Measurements from ENCODE around the gene RNF39.
"Not testable (repeated sequence)": the region's sequence is repeated elsewhere in the genome, so short reads cannot be mapped to it uniquely, and the experiment has no call there.

RNF39 gene

GRCh38 chr6:30025186-30025585, 50.4 kb downstream of the RNF39 start:
- Histone ChIP-seq H3K4me3 (ENCODE audit: low read depth in 1 of 2, low read length in 2 of 2) (no peak overlapping the region), H3K4me1 (ENCODE audit: insufficient read depth, low read length) (no peaks in the 10 kb centered on the region), H3K36me3 (ENCODE audit: insufficient read depth, low read length) (peaks cover under 1% of the 10 kb centered on the region), H3K27me3 (ENCODE audit: control insufficient read depth in 1 of 2, insufficient read depth in 2 of 2, low read length in 2 of 2) (no peaks in the 10 kb centered on the region), H3K9ac (ENCODE audit: low read length) (no peak overlapping the region), H3K27ac (ENCODE audit: low read depth, low read length) (no peak overlapping the region), H3K9me3 (ENCODE audit: low read length) (no peaks in the 10 kb centered on the region)

- H3K4me1 ChIP-seq (ENCODE audit: insufficient read depth, low read length); H3K27ac ChIP-seq (ENCODE audit: low read depth, low read length); H3K27me3 ChIP-seq (ENCODE audit: control insufficient read depth in 1 of 2, insufficient read depth in 2 of 2, low read length in 2 of 2); H3K9me3 ChIP-seq (ENCODE audit: low read length); H3K36me3 ChIP-seq (ENCODE audit: insufficient read depth, low read length); H3K9ac ChIP-seq (ENCODE audit: low read length); H3K4me3 ChIP-seq (ENCODE audit: low read depth in 1 of 2, low read length in 2 of 2): not testable (repeated sequence)
Observed at GRCh38 chr6:30022712-30023111, 52.9 kb downstream of the RNF39 start.

- H3K27me3 ChIP-seq (ENCODE audit: control insufficient read depth in 1 of 2, insufficient read depth in 2 of 2, low read length in 2 of 2): no peaks in the 10 kb centered on the region
- H3K9me3 ChIP-seq (ENCODE audit: low read length): no peaks in the 10 kb centered on the region
- no peak overlapping the region for H3K4me3 ChIP-seq (ENCODE audit: low read depth in 1 of 2, low read length in 2 of 2)
- H3K9ac ChIP-seq (ENCODE audit: low read length): no peak overlapping the region
- H3K4me1 ChIP-seq (ENCODE audit: insufficient read depth, low read length): no peaks in the 10 kb centered on the region
- H3K27ac ChIP-seq (ENCODE audit: low read depth, low read length): no peak overlapping the region
- peaks cover 3% of the 10 kb centered on the region for H3K36me3 ChIP-seq (ENCODE audit: insufficient read depth, low read length)
Observed at GRCh38 chr6:30022189-30022588, 53.4 kb downstream of the RNF39 start.

- Histone ChIP-seq H3K9me3 (ENCODE audit: low read length) (no peaks in the 10 kb centered on the region), H3K27me3 (ENCODE audit: control insufficient read depth in 1 of 2, insufficient read depth in 2 of 2, low read length in 2 of 2) (no peaks in the 10 kb centered on the region), H3K27ac (ENCODE audit: low read depth, low read length) (no peak overlapping the region), H3K36me3 (ENCODE audit: insufficient read depth, low read length) (peaks cover 3% of the 10 kb centered on the region), H3K4me3 (ENCODE audit: low read depth in 1 of 2, low read length in 2 of 2) (no peak overlapping the region), H3K4me1 (ENCODE audit: insufficient read depth, low read length) (no peaks in the 10 kb centered on the region), H3K9ac (ENCODE audit: low read length) (no peak overlapping the region)
Observed at GRCh38 chr6:30020626-30021025, 54.9 kb downstream of the RNF39 start.
